ENCODE data around the gene MYL9.
A peak's percentile ranks its signal among the peaks of the same experiment; 100 is the strongest.
"Not testable (repeated sequence)": the region's sequence is repeated elsewhere in the genome, so short reads cannot be mapped to it uniquely, and the experiment has no call there.

Gene MYL9

DNA sequence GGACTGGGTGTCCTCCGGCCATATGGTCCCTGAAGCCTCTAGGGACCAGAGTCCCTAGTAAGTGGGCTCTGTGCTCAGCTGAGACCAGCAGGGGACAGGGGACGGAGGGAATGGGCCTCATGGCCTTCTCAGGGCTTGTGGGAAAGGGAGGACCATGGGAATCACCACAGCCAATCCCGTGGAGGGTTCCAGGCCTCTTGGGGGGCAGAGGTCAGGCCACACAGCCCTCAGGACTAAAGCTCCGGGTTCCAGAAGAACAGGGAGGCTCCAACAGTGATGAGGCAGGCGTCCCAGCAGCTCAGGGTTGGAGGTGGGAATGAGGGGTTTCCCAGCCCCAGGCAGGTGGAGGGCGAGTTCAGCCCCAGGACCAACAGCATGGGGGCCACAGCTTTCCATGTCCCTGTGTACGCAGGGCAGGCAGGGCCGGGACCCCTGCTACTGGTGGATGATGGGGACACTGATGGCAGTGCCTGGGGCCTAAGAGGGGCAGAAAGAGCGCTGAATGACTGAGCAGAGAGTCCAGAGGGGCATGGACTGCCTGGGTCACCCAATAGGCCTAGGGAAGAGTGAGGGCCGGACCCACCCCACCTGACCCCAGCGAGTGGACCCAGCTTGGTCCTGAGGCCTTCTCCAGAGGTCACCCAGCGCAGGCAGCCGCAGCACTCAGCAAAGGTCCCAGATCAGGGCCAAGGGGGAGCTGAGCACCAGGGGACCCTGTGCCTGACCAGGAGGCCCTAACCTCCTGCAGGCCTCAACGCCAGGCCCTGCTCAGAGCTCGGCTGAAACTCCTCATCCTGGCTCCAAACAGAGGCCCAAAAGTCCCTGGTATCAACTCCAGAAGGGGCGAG lies 8.8 kb downstream of the MYL9 start:
- no peak for DNase-seq

DNA sequence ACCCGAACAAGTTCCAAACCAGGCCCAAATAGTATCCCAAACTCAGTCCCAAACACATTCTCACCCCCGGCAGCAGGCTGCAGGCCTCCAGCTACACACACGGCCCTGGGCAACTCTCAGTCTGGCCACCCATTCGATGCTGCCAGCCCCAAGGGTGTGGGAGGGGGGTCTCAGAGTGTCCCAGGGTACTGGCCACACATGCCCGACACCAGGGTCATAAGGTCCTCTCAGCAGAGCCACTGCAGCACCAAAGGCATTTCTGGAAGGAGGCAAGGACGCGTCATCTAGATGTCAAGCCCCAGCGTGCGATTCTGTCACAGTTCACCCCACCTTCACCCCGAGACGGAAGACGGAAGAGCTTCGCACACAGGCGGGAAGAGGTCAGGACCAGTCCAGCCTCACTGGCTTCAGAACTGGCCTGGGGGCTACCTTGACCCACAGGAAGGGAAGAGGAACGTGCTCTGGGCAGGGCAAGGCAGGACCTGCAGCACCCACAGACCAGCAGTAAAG lies 9.5 kb downstream of the MYL9 start:
- DNase-seq = no peak

DNA sequence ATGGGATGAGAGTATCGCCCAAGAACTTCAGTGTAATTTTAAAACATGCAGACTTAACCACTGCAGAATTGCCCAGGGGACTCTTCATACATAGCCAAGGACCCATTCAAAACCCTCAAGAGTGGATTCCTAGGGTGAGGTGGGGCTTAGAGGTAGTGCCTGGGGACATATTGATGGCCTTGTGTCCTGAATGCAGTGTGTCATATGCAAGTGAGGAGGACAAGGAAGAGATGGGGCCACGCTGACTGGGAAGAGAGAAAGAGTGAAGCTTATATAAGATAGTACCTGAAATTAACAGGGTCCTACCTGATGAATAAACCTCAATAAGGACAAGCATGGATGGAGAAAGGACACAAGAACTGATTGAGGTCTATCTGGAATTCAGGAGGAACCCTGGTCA lies 13.9 kb downstream of the MYL9 start:
- no peak for DNase-seq

DNA sequence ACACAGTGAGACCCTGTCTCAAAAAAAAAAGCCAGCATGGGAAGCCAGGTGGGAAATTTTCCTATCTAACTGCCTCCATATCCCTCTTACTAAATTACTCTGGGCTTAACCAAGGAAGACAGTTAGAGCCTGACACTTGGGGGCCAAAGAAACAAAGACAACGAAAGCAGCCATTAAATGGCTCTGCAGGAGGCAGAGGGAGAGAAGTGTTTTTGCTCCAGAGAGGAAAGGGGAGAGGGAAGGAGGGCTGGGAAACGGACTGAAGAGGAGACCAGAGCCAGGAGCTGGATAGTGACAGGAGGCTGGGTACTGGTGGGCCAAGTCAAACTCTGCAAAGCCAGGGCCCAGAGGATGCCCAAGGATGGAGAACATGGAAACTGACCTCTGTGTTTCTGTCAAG lies 21.4 kb downstream of the MYL9 start:
- no peak for DNase-seq

DNA sequence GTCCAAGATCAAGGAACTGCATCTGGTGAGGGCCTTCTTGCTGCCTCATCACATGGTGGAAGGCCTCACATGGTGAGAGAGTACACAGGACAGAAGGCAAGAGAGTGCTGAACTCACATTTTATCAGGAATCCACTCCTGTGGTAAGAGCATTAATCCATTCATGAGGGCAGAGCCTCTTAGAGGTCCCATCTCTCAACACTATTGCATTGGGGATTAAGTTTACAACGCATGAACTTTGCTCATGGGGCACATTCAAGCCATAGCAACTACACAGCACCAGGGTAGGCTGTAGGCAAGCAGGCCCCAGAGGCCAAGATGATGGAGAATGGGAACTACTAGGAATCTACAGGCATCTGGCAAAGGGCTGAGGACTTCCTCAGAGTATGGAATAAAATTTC lies 22.1 kb downstream of the MYL9 start:
- no peak for DNase-seq

DNA sequence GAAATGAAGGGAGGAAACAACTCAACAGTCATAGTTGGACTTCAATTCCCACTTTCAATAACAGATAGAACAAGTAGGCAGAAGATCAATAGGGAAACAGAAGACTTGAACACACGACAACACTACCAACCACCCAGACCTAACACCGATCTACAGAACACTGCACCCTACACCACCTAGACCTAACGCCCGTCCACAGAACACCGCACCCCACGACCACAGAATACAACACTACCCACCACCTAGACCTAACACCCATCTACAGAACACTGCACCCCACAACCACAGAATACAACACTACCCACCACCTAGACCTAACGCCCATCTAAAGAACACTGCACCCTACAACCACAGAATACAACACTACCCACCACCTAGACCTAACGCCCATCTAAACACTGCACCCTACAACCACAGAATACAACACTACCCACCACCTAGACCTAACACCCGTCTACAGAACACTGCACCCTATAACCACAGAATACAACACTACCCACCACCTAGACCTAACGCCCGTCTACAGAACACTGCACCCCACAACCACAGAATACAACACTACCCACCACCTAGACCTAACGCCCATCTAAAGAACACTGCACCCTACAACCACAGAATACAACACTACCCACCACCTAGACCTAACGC lies 22.9 kb downstream of the MYL9 start:
- not testable (repeated sequence) for DNase-seq

DNA sequence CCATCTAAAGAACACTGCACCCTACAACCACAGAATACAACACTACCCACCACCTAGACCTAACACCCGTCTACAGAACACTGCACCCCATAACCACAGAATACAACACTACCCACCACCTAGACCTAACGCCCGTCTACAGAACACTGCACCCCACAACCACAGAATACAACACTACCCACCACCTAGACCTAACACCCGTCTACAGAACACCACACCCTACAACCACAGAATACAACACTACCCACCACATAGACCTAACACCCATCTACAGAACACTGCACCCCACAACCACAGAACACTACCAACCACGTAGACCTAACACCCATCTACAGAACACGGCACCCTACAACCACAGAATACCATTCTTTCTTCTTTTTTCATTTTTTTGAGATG lies 23.4 kb downstream of the MYL9 start:
- DNase-seq = not testable (repeated sequence)

DNA sequence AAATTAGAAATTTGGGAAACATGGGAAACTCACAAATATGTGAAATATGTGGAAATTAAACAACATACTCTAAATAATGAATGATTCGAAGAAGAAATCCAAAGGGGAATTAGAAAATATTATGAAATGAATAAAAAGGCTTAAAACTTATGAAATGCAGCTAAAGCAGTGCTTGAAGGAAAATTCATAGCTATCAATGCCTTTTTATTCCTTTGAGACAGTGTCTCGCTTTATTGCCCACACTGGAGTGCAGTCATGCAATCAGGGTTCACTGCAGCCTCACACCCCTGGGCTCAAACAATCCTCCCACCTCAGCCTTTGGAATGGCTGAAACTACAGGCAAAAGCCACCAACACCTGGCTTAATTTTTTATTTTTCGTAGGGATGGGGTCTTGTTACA lies 24.2 kb downstream of the MYL9 start:
- DNase-seq = no peak

DNA sequence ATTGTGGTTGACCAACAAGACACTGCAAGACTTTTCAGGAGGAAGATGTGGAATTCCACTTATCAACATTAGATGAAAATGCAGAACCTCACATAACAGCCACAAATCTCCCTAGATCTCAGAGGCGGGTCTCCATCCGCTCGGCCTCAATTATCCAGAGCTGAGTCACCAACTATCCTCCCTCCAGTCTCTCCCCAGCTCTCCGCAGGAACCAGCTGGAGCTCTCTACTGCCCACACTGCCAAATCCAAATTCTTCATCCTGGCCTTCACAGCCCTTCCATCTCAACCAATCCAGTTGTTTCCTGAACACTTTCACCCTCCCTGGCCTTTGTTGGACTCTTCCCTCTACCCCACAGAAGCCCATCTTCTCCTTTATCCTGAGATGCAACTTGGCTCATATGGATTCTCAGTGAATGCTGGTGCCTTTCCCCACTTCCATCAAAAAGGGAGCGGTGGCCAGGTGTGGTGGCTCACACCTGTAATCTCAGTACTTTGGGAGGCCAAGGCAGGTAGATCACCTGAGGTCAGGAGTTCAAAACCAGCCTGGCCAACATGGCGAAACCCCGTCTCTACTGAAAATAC lies 28.6 kb downstream of the MYL9 start:
- DNase-seq = no peak

DNA sequence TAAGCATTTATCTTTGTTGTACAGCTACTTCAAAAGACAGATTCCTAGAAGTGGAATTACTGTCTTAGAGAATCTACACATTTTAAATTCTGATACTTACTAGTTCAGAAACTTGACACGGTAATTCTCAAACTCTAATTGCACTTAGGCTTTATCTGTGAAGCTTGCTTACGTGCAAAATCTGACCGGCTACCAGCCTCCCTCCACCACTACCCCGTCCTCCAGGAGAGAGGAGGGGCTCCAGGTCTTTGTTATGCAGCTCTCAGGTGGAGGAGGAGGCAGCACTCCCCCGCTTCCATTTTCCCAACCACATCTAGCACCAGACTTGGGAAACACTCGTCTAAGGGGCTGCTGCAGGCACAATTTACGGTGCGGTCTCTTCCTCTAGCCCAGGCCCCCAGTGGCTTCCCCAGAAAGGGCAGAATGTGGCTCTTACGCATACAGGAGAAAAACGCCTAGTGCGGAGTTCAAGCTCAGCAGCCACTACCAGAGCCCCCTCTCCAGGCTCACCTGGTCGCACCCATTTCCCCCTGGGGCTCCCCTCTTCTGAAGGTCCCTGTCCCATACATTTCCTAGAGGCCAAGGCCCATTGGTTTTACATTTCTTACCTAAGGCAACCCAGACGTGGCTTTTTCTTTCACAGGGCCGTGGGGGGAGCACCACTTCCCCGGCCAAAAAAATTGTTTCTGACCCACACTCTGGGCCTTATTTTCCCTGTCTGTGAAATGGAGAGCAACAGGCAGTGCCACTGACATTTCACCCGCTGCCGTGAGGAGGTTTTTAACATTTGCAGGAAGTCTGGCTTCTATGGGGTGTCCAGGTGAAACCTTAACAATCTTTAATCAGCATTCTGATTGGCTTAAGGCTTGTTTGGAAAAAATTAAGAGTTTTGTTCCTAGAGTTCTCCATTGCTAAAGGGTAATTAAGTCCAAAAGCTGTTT lies 30.5 kb downstream of the MYL9 start:
- DNase-seq = no peak

DNA sequence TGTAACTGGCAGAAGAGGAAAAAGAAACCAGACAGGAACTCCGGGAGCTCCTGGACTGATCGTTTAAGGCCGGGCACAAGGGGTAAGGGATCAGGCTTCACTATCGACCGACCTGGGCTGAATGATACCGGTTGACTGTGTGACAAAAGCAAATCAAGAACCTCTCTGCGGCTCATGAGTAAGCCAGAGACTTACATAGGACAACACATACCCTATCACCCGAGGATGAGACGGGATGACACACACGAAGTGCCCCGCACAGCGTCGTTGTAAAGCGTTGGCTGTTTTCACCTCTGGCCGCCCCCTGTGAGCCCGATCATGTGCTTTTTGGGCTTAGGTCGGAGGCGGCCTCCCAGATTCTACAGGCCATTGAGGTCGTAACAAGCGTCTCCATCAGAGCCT lies 31.4 kb downstream of the MYL9 start:
- peak; percentile 44 for DNase-seq

DNA sequence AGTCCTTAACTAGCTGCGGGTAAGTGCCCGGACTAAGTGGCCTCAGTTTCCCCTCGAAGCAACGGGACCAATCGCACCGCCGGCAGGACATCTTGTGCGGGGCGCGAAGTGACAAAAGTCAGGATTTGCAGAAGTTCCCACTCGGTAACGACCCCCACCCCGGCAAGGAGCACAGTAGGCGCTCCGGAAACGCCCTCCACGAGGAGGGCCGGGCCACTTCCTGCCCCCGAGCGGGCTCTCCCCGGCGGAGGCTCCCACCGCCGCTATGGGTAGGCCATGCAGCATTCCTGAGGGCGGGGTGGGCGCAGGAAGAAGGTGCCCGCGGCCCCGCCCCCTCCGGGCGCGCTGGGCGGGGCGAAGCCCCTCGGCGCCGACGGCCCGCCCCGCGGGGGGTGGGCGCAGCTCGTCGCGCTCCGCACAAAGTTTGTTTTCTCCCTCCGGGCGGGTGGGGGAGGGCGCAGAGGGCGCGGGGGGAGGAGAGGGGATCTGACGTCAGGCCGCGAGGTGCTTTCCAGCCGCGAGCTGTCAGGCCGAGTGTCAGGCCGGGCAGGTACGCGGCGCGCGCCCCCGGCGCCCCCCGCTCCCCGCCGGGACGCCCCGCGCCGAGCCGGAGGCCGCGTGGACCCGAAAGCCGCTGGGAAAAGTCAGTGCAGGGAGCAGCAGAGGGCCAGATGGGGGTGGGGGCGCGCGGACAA lies 31.9 kb downstream of the MYL9 start, which contains the start of gene TGIF2:
TSS of gene TGIF2 (plus strand) at position 495 of the 695 bp plus-strand sequence. CDS start 5,178 bp downstream, outside the sequence.
- DNase-seq = peak; percentile 93

DNA sequence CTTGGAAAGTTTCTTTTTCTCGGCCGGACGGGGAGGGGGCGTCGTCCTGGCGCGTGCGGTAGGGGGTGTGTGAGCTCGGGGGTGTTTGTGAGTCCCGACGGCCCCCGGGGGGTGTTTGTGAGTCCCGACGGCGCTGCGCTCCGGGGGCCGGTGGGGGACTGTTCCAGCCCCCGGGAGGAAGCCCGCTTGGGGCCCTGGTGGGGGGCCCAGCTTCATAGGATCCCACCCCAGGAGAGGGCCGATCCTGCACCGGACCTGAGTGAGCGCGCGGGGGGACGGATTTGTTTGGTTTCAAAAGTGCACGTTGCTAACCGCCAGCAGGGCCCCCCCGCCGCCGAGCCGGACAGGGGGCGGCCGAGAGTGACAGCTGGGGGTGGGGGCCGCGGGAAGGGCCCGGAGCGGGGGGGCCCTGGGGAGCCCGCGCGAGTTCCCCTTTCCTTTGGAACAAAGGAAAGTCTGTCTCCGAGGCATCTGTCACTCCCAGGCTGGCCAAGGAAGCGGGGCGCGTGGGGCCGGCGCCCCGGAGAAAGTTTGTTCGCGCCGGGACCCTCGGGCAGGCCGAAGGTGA lies 32.6 kb downstream of the MYL9 start:
- DNase-seq = peak; percentile 51

DNA sequence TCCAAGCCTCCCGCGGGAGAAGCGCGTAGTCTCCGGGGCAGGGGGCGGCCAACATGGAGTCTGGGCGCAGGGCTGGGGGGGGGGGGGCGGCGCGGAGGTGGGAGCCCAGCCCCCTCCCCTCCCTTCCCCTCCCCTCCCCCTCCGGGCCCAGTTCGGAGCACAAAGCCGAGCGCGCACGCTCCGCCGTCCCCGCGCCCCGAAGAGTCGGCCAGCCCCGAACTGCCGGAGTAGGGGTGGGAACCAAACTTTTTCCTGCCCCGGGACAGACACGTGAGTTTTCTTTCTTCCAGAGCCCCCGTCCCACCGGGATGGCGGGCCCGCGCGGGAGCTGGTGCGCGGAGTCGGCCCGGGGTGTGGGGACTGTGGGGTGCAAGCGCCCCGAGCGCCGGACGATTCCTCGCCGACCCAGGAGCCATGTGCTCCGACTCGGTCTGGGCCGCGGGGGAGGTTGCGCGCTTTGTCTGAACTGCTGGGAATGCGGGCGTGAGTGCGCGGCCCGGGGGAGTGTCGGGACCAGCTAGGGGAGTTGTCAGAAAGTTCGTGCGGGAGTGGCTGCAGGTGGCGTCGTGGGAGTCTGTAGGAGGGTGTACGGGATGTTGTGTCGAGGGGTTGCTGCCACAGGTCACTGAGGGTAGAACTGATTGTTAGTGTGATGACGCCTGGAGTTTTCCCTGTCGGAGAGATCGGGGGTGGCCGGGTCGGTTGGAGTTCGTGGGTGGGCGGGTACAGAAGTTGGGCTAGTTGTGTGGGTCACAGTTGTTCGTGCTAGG lies 33.2 kb downstream of the MYL9 start:
- peak; percentile 40 for DNase-seq

DNA sequence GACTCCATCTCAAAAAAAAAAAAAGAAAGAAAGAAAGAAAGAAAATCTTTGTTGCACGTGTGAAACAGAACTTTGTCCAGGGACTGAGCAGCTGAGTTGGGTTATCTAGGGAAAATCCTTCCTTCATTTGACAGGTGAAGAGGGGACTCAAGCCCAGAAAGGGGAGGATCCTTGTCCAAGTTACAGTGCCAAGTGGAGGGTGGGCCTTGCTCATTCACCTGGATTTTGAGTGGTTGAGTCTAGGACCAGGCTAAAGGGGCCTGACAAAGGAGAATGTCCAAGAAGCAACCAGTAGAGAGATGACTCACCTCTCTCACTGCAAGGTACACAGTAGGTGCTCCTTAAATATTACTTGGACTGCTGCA lies 34.7 kb downstream of the MYL9 start:
- DNase-seq = no peak

DNA sequence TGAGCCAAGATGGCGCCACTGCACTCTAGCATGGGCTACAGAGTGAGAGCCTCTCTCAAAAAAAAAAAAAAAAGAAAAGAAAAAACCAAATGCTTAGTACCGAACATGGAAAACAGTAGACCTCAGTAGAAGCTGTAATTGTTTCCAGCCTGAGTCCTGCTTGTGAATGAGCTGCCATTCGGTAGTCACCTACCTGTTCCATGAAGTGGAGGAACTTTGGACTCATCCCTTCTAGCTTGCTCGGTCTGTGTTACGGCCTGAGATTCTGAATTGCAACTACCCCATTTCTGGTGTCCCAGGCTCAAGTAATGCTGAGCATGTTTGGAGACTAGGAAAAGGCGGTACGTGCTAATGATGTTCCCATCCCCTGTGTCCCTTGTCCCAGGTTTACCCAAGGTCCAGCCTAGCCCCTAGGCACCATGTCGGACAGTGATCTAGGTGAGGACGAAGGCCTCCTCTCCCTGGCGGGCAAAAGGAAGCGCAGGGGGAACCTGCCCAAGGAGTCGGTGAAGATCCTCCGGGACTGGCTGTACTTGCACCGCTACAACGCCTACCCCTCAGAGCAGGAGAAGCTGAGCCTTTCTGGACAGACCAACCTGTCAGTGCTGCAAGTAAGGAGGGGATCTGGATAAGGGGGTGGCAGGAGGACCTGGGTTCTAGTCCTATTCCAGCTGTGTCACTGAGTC lies 37.2 kb downstream of the MYL9 start:
- no peak for DNase-seq

DNA sequence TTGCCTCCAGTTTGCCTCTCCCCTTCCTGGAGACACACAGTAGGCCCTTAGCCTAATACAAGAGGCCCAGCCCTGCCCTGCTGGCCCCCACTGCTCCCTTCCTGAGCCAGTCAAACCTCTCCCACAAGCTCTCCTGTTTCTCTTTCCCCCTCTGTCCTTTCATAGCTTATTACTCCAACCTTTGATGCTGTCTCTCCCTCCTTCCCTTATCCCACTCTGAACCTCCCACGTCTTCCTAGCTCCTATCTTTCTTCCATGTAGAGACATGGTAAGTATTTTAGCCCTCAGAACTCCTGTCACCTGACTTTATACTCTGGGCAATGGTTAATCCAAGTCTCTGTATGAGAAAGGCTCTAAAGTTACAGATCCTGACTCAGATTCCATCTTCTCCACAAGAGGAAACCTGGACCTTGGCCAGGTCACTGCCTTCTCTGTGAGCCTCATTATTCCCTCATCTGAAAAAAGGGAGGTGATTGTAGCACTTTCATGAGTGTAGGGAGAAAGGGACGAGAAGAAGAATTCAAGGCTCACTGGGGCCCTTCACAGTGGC lies 38.8 kb downstream of the MYL9 start:
- no peak for DNase-seq

DNA sequence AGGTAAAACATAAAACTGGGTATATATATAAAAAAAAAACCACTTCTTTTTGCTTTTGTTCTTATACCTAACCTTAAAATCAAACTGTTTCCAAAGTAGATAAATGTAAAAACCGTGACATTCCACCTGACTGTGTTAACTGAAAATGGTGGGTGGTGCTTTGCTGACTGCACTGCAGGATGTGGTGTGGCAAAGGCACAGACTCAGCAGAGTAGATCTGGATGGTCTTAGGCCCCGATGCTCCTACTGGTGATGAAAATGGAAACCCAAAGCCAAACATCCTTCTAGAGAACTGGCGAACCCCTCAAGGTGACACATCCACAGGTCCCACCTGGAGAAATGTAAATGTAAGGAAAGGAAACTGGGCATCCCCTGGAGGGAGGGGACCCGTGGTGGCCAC lies 41.0 kb downstream of the MYL9 start:
- no peak for DNase-seq

DNA sequence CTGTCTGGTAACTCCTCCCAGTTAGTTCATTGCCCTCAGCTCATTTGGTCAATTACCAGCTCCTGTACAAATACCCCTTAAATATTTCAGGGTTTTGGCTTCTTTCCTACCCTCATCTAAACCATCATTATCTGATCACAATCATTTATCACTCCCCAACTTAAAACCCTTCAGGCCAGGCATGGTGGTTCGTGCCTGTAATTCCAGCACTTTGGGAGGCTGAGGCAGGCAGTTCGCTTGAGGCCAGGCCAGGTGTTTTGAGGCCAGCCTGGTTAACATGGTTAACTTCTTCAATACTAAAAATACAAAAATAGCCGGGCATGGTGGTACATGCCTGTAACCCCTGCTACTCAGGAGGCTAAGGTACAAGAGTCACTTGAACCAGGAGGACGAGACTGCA lies 41.5 kb downstream of the MYL9 start:
- DNase-seq = no peak

DNA sequence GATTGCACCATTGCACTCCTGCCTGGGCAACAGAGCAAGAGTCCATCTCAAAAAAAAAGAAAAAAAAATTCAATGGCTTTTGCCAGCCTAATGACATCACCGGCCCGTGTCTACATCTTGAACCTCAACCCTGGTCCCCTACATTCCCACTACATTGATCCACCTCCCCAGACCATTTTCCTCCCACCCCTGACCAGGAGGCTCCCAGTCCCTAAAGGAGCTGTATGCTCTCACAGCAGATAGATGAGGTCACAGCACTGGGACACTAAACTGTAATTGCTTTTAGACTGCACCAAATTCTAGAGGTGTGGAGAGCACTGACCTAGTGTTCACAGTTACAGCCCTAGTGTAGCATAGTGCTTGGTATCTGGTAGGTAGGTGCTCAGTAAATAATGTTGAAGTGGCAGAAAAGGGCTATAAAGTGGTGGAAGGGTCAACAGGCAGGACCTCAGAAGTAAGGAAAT lies 42.7 kb downstream of the MYL9 start:
- DNase-seq = no peak
